Hepatocyte (in vitro differentiated cells): Measurements from ENCODE around the gene ACOXL.

Experiments used
- EZH2 ChIP-seq: fragments of 200-600 bp; sonication (generic); IDR thresholded peaks from 2 replicates; pipeline ENCODE4 v1.6.1; 2016; ENCODE audit warnings: antibody characterized with exemption, mild to moderate bottlenecking, borderline replicate concordance
- EZH2phosphoT487 ChIP-seq: fragments of 200-600 bp; sonication (generic); IDR thresholded peaks from one replicate; pipeline ENCODE4 v1.6.1; 2018; ENCODE audit warnings: antibody characterized with exemption, mild to moderate bottlenecking, low read depth, moderate library complexity; ENCODE audit not compliant: unreplicated experiment, severe bottlenecking
- TF ChIP-seq, protein P1 (sequence below): fragments of 200-600 bp; sonication (generic); IDR thresholded peaks from 2 replicates; pipeline ENCODE4 v1.5.1; 2016; ENCODE audit warnings: antibody characterized with exemption, mild to moderate bottlenecking; ENCODE audit not compliant: poor library complexity

DNA sequence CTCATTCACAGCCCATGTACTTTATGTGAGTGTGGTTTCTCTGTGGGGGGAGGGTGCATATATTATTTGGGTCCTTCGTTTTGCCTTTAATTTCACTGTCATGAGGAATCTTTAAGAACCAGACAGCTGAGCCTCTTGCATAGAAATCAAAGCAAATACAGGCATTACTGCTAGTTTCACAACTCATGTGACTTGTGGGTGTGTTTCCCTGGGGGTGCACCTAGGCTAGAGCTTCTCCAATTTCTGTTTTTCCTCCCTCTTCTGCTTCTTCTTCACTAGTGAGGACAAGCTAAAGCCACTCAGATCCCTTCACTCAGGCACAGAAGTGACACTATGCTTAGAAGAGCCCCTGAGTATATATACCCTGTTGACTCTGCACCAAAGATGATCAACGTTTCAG, 131.4 kb downstream of the ACOXL start:
- TF ChIP-seq, protein P1, sequence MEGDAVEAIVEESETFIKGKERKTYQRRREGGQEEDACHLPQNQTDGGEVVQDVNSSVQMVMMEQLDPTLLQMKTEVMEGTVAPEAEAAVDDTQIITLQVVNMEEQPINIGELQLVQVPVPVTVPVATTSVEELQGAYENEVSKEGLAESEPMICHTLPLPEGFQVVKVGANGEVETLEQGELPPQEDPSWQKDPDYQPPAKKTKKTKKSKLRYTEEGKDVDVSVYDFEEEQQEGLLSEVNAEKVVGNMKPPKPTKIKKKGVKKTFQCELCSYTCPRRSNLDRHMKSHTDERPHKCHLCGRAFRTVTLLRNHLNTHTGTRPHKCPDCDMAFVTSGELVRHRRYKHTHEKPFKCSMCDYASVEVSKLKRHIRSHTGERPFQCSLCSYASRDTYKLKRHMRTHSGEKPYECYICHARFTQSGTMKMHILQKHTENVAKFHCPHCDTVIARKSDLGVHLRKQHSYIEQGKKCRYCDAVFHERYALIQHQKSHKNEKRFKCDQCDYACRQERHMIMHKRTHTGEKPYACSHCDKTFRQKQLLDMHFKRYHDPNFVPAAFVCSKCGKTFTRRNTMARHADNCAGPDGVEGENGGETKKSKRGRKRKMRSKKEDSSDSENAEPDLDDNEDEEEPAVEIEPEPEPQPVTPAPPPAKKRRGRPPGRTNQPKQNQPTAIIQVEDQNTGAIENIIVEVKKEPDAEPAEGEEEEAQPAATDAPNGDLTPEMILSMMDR, result no peak
- TF ChIP-seq EZH2 (no peak), EZH2phosphoT487 (no peak)
